ENCODE data around the gene MYRF.

- TF ChIP-seq ZNF337 (CRISPR knock-in tag; IDR thresholded peaks at IDR 0.05; ENCODE audit: borderline replicate concordance, low read depth): no peak
- TF ChIP-seq IRF9 (CRISPR knock-in tag; IDR thresholded peaks at IDR 0.05; ENCODE audit: borderline replicate concordance): no peak
Observed at GRCh38 chr11:61779666-61780525, 27.5 kb downstream of the MYRF start.

Measured in HepG2 (cell line).